ENCODE data around the gene ANKMY1.

- TF ChIP-seq, protein P1, sequence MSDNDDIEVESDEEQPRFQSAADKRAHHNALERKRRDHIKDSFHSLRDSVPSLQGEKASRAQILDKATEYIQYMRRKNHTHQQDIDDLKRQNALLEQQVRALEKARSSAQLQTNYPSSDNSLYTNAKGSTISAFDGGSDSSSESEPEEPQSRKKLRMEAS (IDR thresholded peaks at IDR 0.05): no peak
- TF ChIP-seq CTCF (IDR thresholded peaks at IDR 0.05 in 2 of 3, conservative IDR thresholded peaks at IDR 0.05 in 1 of 3; ENCODE audit: borderline replicate concordance in 1 of 3, insufficient read depth in 1 of 3, low read depth in 2 of 3, low read length in 2 of 3) (no peak), ZBTB33 (IDR thresholded peaks at IDR 0.05; ENCODE audit: extremely low read depth, insufficient replicate concordance, low read length) (no peak), EGR1 (IDR thresholded peaks at IDR 0.05; ENCODE audit: low read depth) (no peak), ZNF274 (IDR thresholded peaks at IDR 0.05; ENCODE audit: low read depth, low read length) (no peak), EZH2 (IDR thresholded peaks at IDR 0.05) (no peak)
Measured at GRCh38 chr2:240551288-240551687, 6.5 kb downstream of the ANKMY1 start.

Data from HCT116 (cell line).